PC-3 (cell line): ENCODE results near the gene LPIN1. TPM values are rescaled to one million over a fixed set of nuclear protein-coding genes. Genes with fewer than 3 reads are reported as not detected.

Experiments
- ATAC-seq: fragments of 200-7000 bp; cut with Tn5 transposase; 2 replicates; pipeline ENCODE4 v1.9.1; 2020; ENCODE audit warnings: mild to moderate bottlenecking, moderate library complexity
- BruUV-seq: library from RNA; stranded (reverse); fragments of 400-500 nt; replicated peaks from 2 replicates; lab custom pipeline; 2021; lab: Mats Ljungman, UMichigan
- CTCF ChIA-PET: fragments of 300-600 bp; sonication (Branson Sonifier 250); formaldehyde crosslinking; loops from one replicate; lab custom pipeline; 2022; ENCODE audit warnings: antibody characterized with exemption; lab: Charles Lee
- POLR2A ChIA-PET: fragments of 300-600 bp; sonication (Branson Sonifier 250); formaldehyde crosslinking; loops from one replicate; lab custom pipeline; 2022; ENCODE audit warnings: antibody characterized with exemption; ENCODE audit not compliant: unreplicated experiment; lab: Charles Lee
- DNase-seq: peaks from one replicate; pipeline ENCODE4 v3.0.0-alpha.2; 2015
- H2AFZ ChIP-seq: fragments of 300-600 bp; sonication (generic); 2 replicates; pipeline ENCODE4 v1.6.0; 2016; ENCODE audit warnings: antibody characterized with exemption, low read length
- H3F3A ChIP-seq: fragments of 300-600 bp; sonication (generic); one replicate; pipeline ENCODE4 v1.6.0; 2017; ENCODE audit warnings: antibody characterized with exemption, low read length, control low read depth, mild to moderate bottlenecking; ENCODE audit not compliant: unreplicated experiment
- H3K27ac ChIP-seq: fragments of 300-600 bp; sonication (generic); 2 replicates; pipeline ENCODE4 v1.5.1; 2016; ENCODE audit warnings: mild to moderate bottlenecking, low read length
- H3K27me3 ChIP-seq: fragments of 300-600 bp; sonication (generic); 2 replicates; pipeline ENCODE4 v1.6.1; 2016; ENCODE audit warnings: low read length, mixed read lengths
- H3K36me3 ChIP-seq: fragments of 300-600 bp; sonication (generic); 2 replicates; pipeline ENCODE4 v1.6.1; 2016; ENCODE audit warnings: low read depth, mixed run types, low read length, mixed read lengths
- H3K4me1 ChIP-seq: fragments of 300-600 bp; sonication (generic); 2 replicates; pipeline ENCODE4 v1.5.1; 2016; ENCODE audit warnings: low read length; ENCODE audit not compliant: insufficient read depth
- H3K4me2 ChIP-seq: fragments of 300-600 bp; sonication (generic); 2 replicates; pipeline ENCODE4 v1.6.0; 2016; ENCODE audit warnings: low read length
- H3K4me3 ChIP-seq: fragments of 300-600 bp; sonication (generic); 2 replicates; pipeline ENCODE4 v1.5.1; 2016; ENCODE audit warnings: mild to moderate bottlenecking, low read length, mixed read lengths
- H3K79me2 ChIP-seq: fragments of 300-600 bp; sonication (generic); 2 replicates; pipeline ENCODE4 v1.6.1; 2017; ENCODE audit warnings: low read length, mixed read lengths
- H3K9ac ChIP-seq: fragments of 300-600 bp; sonication (generic); 2 replicates; pipeline ENCODE4 v1.6.0; 2016; ENCODE audit warnings: mild to moderate bottlenecking, low read length
- H3K9me2 ChIP-seq: fragments of 300-600 bp; sonication (generic); replicated peaks from 2 replicates; pipeline ENCODE4 v1.6.1; 2016; ENCODE audit warnings: mixed run types, low read length, mixed read lengths
- H3K9me3 ChIP-seq: fragments of 300-600 bp; sonication (generic); 2 replicates; pipeline ENCODE4 v1.6.1; 2016; ENCODE audit warnings: low read length, mixed read lengths
- H4K20me1 ChIP-seq: fragments of 300-600 bp; sonication (generic); 2 replicates; pipeline ENCODE4 v1.6.1; 2016; ENCODE audit warnings: low read length, mixed read lengths
- EZH2 ChIP-seq: fragments of 300-600 bp; sonication (generic); IDR thresholded peaks from one replicate; pipeline ENCODE4 v1.6.1; 2017; ENCODE audit warnings: antibody characterized with exemption, mild to moderate bottlenecking, low read length; ENCODE audit not compliant: unreplicated experiment
- EZH2phosphoT487 ChIP-seq: fragments of 300-600 bp; sonication (generic); IDR thresholded peaks from 2 replicates; pipeline ENCODE4 v1.6.1; 2018; ENCODE audit warnings: mild to moderate bottlenecking, antibody characterized with exemption, low read length, borderline replicate concordance
- intact Hi-C: fragments of 100-400 bp; cut with micrococcal nuclease; formaldehyde crosslinking; loops from 2 replicates; pipeline ENCODE4 v1.9.0; 2023
- total RNA-seq: library from RNA; depleted of rRNA; stranded (reverse); fragments of >200 nt; gene quantifications from 2 replicates; pipeline ENCODE4 v1.2.3, GENCODE V29; 2014
- TF ChIP-seq, protein P1 (sequence below): fragments of 300-600 bp; sonication (generic); conservative IDR thresholded peaks from 2 replicates; pipeline ENCODE4 v1.5.1; 2017; ENCODE audit warnings: antibody characterized with exemption, low read depth, mild to moderate bottlenecking, low read length

LPIN1 gene
- total RNA-seq, 1 experiment from 2014 or later: 40.9 TPM

DNA sequence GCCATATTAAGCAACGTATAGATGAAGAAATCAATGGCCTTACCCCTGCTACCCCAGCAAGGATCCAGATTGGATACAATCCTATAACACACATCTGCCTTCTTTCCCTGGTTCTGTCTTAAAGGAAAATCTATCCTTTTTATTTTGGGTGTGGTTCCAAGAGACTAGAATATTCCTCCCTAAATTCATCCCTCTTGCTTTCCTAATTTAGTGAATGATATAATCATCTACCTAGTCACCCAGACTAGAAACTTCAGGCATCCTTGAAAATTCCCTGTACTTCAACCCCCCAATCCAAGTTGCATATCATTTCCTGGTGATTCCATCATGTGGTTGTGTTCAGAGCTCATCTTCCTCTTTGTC lies 35.1 kb upstream of the LPIN1 start:
- ChIA-PET CTCF (no interaction called here), POLR2A (no interaction called here)
- Histone ChIP-seq H3K4me1 (peaks cover 63% of the 10 kb centered on the region), H3K9me3 (no peaks in the 10 kb centered on the region), H3K9me2 (no peaks in the 10 kb centered on the region), H3F3A (no peaks in the 10 kb centered on the region), H3K9ac (peak overlapping the region; percentile 55; the same call in 1 of the 2 replicates), H2AFZ (no peak overlapping the region), H3K4me3 (no peak overlapping the region), H3K27ac (peak overlapping the region; percentile 88), H3K27me3 (no peaks in the 10 kb centered on the region), H4K20me1 (no peaks in the 10 kb centered on the region), H3K4me2 (peak overlapping the region; percentile 49), H3K36me3 (no peaks in the 10 kb centered on the region), H3K79me2 (no peaks in the 10 kb centered on the region)
- TF ChIP-seq, protein P1, sequence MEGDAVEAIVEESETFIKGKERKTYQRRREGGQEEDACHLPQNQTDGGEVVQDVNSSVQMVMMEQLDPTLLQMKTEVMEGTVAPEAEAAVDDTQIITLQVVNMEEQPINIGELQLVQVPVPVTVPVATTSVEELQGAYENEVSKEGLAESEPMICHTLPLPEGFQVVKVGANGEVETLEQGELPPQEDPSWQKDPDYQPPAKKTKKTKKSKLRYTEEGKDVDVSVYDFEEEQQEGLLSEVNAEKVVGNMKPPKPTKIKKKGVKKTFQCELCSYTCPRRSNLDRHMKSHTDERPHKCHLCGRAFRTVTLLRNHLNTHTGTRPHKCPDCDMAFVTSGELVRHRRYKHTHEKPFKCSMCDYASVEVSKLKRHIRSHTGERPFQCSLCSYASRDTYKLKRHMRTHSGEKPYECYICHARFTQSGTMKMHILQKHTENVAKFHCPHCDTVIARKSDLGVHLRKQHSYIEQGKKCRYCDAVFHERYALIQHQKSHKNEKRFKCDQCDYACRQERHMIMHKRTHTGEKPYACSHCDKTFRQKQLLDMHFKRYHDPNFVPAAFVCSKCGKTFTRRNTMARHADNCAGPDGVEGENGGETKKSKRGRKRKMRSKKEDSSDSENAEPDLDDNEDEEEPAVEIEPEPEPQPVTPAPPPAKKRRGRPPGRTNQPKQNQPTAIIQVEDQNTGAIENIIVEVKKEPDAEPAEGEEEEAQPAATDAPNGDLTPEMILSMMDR: no peak
- TF ChIP-seq EZH2phosphoT487: no peak
- TF ChIP-seq EZH2: no peak
- no peak for ATAC-seq
- BruUV-seq: no TSS peak
- intact Hi-C loops: no loop called here
- DNase-seq: no peak

DNA sequence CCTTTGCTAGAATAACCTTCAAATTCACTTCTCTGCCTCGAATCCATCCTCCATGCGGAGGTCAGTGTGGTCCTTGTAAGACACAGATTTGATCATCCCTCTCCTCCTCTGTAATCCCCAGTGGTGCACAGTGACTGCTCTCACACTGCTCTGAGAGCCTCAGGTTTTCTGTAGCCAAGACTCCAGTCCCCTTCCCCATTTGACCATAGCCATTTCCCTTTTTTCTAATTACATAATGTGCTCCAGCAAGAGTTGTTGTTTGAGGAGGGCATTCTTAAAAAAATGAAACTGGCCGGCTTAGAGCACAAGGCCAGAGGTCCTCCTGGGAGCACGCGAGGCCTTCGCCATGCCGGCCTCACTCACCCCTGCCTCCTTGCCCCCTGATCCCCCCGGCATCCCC lies 34.7 kb upstream of the LPIN1 start:
- Histone ChIP-seq H3K4me3 (no peak overlapping the region), H3K9me3 (no peaks in the 10 kb centered on the region), H3K4me1 (peaks cover 63% of the 10 kb centered on the region), H3K79me2 (no peaks in the 10 kb centered on the region), H3K27ac (peak overlapping the region; percentile 88), H3F3A (no peaks in the 10 kb centered on the region), H3K27me3 (no peaks in the 10 kb centered on the region), H3K36me3 (no peaks in the 10 kb centered on the region), H4K20me1 (no peaks in the 10 kb centered on the region), H2AFZ (no peak overlapping the region), H3K9ac (peak overlapping the region; percentile 55; the same call in 1 of the 2 replicates), H3K9me2 (no peaks in the 10 kb centered on the region), H3K4me2 (peak overlapping the region; percentile 49)
- no peak for DNase-seq
- TF ChIP-seq, protein P1: no peak
- TF ChIP-seq EZH2phosphoT487 (no peak), EZH2 (no peak)
- ChIA-PET POLR2A (no interaction called here), CTCF (no interaction called here)
- no peak for ATAC-seq
- intact Hi-C loops: loop anchor here (2.0 kb wide), 1 partner anchor 15 kb away; no protein-coding TSS in a partner anchor
- BruUV-seq: no TSS peak

DNA sequence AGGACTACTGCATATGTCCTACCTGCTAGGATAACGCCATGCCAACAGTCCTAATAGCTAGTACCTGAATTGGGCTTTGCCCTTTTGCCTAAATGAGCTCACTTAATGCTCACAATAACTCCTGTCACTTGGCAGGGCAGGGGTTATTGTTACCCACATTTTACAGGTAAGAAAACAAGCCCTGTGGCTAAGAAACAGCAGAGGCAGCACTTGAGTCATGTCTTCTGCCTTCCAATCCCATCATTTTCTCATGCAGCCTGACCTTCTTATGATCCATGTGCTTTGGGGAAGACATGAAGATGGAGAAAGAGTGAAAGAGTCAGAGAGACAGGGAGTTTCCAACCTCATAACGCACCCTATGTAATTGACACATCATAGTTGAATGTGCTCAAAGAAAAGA lies 33.6 kb upstream of the LPIN1 start:
- peak; percentile 96 for DNase-seq
- TF ChIP-seq, protein P1: no peak
- TF ChIP-seq EZH2phosphoT487 (no peak), EZH2 (no peak)
- POLR2A ChIA-PET: interaction anchor here (0.5 to 0.7 kb wide), 5 partner anchors 9 to 466 kb away, joined by 3 to 12 read pairs (median 3); no protein-coding TSS in a partner anchor
- peak; percentile 66 for ATAC-seq
- no peaks in the 10 kb centered on the region for H3K79me2 ChIP-seq
- H3K9ac ChIP-seq: peak overlapping the region; percentile 67
- no peaks in the 10 kb centered on the region for H3F3A ChIP-seq
- H2AFZ ChIP-seq: no peak overlapping the region
- BruUV-seq: no TSS peak
- peak overlapping the region; percentile 49 for H3K4me2 ChIP-seq
- peaks cover 58% of the 10 kb centered on the region for H3K4me1 ChIP-seq
- intact Hi-C loops: loop anchor here (2.0 kb wide), 1 partner anchor 16 kb away; no protein-coding TSS in a partner anchor
- H4K20me1 ChIP-seq: no peaks in the 10 kb centered on the region
- H3K27ac ChIP-seq: peak overlapping the region; percentile 88
- no peaks in the 10 kb centered on the region for H3K9me2 ChIP-seq
- no peaks in the 10 kb centered on the region for H3K27me3 ChIP-seq
- CTCF ChIA-PET: interaction anchor here (0.6 to 0.7 kb wide), 2 partner anchors 9 to 16 kb away, joined by 3 read pairs; no protein-coding TSS in a partner anchor
- no peaks in the 10 kb centered on the region for H3K9me3 ChIP-seq
- H3K36me3 ChIP-seq: no peaks in the 10 kb centered on the region
- no peak overlapping the region for H3K4me3 ChIP-seq
